ENCODE results near the gene MCL1. TPM values are rescaled to one million over a fixed set of nuclear protein-coding genes. Genes with fewer than 3 reads are reported as not detected.

The MCL1 gene
- total RNA-seq, 1 donor from 2014 or later: 186 TPM

DNA sequence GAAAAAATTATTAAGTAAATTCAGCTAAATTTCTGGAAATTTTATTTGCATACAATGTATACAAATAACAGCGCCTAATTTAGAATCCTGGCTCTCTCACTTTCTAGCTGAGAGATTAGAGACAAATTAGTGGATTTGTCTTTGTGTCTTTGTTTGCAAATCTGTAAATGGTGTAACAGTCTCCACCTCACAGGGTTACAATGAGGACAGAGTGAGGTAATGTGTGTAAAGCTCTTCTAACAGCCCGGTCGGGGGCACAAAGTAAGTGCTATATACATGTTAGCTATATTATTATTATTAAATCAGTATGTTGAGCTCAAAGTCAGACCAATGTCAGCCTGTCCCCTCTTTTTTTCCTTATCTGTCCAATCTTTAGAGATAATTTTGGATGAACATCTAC lies 35.2 kb downstream of the MCL1 start:
- peak; percentile 7 for DNase-seq (ENCODE audit: low read depth)

DNA sequence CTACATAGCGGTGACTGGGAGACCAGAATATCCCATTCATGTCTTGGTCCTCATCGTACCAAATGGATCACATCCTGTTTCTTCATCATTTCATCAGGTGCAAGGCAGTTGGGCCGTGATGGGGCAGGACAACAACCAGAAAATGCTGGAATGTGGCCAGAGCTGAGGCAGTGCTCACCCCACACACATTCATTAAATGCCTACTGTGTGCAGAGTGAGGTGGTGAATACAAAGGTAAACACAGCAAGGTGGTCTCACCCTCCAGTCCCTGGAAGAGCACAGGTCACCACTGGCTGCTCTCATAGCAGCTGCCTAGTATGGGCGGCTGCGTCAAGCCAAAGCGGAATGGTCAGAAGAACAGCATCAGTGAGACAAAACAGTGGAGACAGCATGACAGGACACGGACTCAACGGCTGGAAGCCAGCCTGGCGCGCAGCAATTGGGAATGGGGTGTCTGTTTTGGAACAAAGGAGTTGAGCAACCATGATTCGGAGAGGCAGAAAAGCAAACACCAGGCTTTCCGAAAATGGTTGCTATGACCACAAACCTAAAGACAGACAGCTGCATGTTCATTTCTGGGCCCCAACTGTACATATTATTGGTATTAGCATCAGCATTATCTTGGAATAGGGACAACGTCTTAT lies 35.8 kb downstream of the MCL1 start:
- DNase-seq (ENCODE audit: low read depth): peak; percentile 53

DNA sequence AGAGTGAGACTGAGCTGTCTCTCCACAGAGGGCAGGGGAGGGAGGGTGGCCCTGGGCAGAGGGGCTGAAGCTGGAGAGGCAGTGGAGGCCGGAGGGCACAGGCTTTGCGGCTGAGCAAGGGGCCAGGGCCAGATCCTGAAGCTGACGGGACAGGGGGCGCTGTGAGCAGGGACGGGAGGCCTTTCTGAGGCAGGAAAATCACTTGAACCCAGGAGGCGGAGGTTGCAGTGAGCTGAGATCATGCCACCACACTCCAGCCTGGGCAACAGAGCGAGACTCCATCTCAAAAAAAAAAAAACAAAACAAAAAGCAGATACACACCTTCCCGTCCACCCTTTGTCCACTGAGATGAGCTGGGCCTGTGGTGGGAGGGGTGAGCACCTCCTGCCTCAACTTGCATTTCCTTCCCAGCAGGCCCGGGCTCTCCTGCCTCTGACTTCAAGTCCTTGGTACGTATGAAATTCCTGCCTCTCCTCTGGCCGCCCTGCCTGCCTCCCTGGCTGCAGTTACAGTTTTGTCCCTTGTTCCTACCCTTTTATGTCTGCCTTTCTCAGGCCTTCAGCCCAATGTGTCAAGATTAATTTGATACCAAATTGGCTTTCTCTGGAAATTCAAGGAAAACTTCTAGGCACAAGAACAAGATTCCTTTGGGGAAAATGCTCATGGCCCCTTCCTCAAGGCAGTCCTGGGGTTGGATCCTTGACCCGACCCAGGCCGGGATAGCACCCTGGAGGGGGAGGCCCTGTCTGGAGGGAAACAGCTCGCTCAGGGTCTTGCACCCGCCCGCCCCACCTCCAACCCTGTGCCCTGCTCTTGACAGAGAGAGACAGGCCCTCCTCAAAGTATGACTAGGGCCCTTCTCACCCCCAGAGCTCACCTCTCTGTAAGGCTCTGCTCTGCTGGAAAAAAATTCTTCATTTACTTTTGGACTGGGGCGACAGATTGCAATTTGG lies 41.4 kb downstream of the MCL1 start:
- peak; percentile 76 for DNase-seq (ENCODE audit: low read depth)

DNA sequence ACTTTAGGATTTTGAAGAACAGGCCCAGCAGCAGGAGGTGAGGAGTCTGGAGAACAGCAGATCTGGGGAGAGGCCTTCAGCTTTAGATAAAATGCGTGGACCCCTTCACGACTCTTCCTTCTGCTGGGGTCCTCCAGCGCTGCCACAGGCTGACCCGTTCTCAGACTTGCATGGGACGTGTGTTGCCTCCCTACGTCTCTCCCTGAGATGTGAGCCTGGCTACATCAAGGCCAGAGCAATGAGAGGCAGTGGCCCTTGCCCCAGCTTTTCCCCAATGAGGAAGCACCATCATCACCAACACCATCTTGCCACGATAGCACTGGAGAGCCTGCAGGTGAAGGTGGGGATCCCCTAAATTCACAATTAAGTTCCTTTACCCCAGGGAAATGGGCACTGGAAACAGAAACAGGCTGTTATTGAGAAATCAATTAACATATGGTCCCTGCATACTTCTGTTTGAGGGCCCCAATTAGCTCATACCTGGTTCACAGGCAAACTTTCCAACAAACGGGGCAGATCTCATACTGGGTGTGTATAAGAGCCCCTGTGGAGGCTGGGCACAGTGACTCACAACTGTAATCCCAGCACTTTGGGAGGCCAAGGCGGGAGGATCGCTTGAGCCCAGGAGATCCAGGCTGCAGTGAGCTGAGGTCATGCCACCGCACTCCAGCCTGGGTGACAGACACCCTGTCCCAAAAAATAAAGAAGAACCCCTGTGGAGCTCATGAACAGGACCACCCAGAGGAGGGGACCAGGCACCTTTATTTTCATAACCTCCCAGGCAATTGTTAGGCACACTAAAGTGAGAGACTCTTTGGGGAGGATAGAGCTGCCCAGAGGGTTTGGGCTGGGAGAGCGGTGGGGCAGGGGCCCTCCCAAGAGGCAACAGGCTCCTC lies 42.3 kb downstream of the MCL1 start:
- no peak for DNase-seq (ENCODE audit: low read depth)

DNA sequence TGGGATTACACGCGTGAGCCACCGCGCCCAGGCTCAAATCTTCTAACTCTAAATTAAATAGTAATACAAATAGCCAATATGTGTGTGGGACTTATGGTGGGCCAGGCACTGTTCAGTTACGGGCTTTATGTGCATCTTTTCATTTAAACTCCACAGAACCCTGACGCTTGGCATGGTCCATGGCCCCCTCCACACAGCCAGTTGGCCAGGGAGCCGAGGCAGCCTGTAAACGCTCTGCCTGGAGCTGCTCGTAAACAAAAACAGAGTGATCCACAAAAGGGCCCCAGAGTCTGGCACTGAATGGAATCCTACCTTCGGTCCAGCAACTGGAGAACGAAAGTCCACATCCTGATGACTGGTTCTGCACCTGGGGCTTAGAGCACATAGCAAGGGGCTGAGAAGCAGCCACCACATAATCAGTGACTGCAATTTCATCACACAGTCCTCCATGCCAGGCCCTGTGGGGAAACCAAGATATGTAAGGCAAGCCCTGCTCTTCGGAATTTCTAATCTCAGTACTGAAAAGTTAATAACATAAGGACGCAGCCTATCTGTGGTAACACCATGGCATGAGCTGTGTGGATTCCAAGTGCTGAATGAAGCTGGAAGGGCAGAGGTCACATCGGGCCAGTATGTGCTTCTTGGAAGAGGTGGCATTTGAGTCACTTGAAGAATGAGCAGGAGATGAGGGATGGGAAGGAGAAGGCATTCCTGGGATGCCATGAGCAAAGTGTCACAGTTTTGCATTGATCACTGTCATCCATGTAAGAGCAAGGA lies 43.7 kb downstream of the MCL1 start:
- peak; percentile 90 for DNase-seq (ENCODE audit: low read depth)

DNA sequence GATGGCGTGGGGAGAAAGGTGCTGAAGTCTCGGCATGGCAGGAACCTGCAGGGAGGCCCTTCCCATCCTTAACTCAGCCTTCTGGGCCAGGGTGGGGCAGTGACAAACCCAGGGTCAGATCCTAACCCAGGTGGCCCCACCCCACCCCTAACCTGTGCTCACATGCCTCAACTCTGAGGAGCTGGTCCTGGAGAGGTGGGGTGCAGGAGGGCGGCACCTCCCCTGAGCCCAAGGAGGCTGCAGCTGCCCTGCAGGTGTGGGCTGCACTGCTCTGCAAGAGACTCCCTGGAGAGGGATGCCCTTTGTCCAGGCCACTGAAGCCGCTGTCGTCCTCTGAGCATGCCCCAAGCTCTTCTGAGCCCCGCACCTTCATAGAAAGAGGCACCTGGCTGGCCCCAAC lies 45.4 kb downstream of the MCL1 start:
- DNase-seq (ENCODE audit: low read depth): no peak

DNA sequence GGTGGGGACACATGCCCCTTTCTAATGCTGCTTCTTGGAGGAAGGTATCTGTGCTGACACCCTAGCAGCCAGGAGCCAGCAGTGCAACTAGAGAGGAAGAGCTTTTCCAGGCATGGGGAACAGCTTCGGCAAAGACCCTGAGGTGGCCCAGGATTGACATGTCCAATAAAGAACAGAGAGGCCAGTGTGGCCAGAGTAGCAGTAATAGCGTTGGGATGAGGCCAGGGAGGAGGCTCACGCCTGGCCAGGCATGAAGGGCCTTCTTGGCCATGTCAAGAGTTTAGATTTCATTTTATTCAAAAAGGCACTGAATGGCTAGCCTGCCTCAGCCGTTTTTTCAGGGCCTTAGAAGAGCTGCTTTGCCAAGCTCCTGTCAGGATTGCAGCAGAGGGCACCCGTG lies 46.5 kb downstream of the MCL1 start:
- no peak for DNase-seq (ENCODE audit: low read depth)

DNA sequence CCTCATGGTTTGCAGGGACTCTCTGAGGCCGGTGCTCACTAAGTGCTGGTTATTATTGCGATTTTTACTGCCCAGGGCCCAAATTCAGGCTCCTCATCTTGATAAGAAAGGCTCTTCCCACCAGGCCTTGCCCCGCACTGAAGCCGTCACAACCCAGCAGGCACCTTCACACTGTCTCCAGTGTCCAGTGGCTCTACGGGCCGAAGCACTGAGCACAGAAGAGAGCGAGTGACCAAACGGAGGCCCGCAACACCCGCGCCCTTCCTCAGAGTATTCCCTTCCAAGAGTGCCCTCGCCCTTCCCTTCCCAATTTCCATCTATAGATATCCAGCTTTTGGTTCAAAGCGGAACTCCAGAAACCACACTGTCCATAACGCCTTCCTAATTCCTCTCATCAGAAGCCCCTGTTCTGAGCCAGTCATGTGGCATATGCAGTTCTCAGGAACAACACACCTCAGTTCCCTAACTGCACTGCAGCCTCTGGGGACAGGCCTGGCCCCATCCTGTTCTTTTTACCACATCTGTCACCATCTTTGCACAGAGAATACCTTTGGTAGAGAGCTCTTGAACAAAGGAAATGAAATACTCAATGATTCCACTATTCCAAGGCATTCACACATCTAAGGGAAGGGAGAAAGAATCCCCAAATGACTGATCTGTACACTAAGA lies 48.8 kb downstream of the MCL1 start:
- no peak for DNase-seq (ENCODE audit: low read depth)

DNA sequence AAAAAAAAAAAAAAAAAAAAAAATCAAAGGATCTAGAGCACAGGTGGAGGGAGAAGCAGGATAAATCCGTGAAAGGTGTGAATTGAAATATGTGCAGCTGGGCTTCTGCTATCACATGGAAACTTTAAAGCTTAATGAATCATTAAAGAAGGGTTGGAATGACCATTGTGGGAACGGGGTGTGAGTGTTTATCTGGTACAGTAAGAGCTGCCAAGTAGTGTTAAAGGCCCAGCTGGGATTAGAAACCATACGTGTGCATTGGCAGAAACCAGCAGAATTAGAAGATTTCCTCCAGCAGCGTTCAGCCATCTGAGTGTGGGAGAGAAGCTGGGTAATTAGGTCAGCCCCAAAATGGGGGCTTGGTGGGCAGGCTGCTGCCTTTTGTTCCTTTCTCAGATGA lies 50.4 kb downstream of the MCL1 start:
- no peak for DNase-seq (ENCODE audit: low read depth)

DNA sequence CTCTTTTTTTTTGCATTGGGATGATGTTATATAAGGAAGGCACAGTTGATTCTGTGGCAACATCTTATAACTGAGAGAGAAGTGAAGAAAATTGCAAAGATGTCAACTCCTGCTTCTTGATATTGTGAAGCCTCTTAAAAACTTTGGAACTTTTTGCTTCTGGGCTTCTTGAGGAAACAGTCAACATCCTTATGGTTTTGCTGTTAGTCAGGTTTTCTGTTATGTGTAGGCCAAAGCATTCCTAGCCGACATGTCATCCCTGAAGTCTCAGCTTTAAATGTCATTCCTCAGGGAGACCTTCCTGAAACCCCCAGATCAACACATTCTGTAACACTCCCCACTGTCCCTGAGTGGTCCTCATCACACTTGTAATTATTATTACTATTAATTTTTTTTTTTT lies 51.2 kb downstream of the MCL1 start:
- DNase-seq (ENCODE audit: low read depth): no peak

DNA sequence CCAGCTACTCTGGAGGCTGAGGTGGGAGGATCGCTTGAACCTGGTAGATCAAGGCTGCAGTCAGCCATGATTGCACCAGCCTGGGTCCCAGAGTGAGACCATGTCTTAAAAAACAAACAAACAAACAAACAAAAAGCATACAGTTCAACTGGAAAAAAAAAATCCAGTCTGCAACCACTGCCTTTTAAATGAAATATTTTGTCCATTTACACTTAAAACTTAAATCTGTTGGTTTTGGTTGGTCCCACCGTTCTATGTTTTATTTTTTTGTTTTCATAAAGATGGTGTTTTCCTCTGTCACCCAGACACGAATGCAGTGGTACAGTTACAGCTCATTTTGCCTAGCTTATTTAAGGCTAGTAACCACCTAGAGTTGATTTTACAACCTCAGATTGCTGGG lies 54.1 kb downstream of the MCL1 start:
- no peak for DNase-seq (ENCODE audit: low read depth)

Small RNAs within 50 kb of the gene (microRNA-seq; reads per million reads assigned to microRNA genes)
- gene MIR4257: not detected

Other genes with a start within 250 kb of the MCL1 start
- 12.8 and 13.5 TPM in 2 replicates for gene RPRD2, start 215.5 kb downstream of the MCL1 start, total RNA-seq
- 17.7 and 19.2 TPM in 2 replicates for gene TARS2, start 92.2 kb downstream of the MCL1 start, total RNA-seq
- 33.6 and 35.0 TPM in 2 replicates for gene ECM1, start 71.5 kb downstream of the MCL1 start, total RNA-seq
- not detected in 2 replicates for gene FALEC, start 63.9 kb downstream of the MCL1 start, total RNA-seq
- 10.9 and 16.2 TPM in 2 replicates for gene ADAMTSL4, start 30.2 kb downstream of the MCL1 start, total RNA-seq
- 86.7 and 116 TPM in 2 replicates for gene ENSA, start 50.0 kb upstream of the MCL1 start, total RNA-seq
- gene GOLPH3L, start 117.5 kb upstream of the MCL1 start, total RNA-seq: 12.1 and 13.1 TPM in 2 replicates
- not detected in 2 replicates for gene HORMAD1, start 141.3 kb upstream of the MCL1 start, total RNA-seq
- 2.6 and 3.8 TPM in 2 replicates for gene CTSS, start 186.2 kb upstream of the MCL1 start, total RNA-seq
- 2.6 and 3.0 TPM in 2 replicates for gene CTSK, start 228.7 kb upstream of the MCL1 start, total RNA-seq

All from myocyte (in vitro differentiated cells).